A549 treated with dexamethasone at 1 μM for 4 hours (cell line): ENCODE measurements around the gene MRPL55. TPM values are rescaled to one million over a fixed set of nuclear protein-coding genes. Genes with fewer than 3 reads are reported as not detected.

ENCODE experiments used
- total RNA-seq: library from RNA; stranded (reverse); fragments of 200-300 nt; extraction: Qiagen RNA extraction; gene quantifications from 5 replicates; pipeline ENCODE4 v1.2.3, GENCODE V29; 2022

Gene MRPL55
- 66.7 to 74.9 TPM (median 69.3 TPM) in 5 replicates for total RNA-seq

DNA sequence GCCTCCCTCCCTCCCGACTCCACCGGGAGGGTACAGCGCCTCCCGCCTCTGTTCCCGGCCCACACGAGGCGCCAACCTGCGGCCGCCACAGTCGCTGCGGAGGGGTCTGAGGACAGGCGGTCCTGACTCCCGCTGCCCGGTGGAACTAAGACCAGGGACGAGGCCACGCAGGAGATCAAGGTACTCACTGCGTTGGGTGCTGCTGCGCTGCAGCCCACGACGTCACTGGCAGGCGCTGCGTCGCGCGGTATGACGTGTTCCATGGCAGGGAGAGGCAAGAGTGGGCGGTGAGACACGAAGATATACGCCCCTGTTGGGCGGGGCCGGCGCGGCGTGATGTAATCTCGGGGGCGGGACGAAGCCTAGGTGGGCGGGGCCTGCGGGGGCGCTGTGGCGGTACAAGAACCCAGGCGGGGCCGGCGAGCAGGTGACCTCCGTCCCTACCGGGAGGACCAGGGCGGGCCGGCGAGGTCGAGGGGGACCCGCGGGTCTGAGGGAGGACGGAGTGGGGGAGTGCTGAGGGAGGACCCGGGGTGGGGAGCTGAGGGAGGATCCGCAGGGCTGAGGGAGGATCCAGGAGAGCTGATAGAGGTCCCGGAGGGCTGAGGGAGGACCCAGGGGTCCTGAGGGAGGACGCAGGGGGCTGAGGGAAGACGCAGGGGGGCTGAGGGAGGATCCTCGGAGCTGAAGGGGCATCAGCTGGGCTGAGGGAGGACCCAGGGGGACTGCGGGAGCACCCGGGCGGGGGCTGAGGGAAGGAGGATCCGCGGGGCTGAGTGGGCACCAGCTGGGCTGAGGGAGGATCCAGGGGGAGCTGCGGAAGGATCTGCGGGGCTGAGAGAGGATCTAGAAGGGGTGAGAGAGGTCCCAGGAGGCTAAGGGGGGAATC, at the start of gene MRPL55:
TSS of gene MRPL55 (minus strand) at position 227 of the 889 bp plus-strand sequence. CDS start 1,039 bp downstream, outside the sequence.

DNA sequence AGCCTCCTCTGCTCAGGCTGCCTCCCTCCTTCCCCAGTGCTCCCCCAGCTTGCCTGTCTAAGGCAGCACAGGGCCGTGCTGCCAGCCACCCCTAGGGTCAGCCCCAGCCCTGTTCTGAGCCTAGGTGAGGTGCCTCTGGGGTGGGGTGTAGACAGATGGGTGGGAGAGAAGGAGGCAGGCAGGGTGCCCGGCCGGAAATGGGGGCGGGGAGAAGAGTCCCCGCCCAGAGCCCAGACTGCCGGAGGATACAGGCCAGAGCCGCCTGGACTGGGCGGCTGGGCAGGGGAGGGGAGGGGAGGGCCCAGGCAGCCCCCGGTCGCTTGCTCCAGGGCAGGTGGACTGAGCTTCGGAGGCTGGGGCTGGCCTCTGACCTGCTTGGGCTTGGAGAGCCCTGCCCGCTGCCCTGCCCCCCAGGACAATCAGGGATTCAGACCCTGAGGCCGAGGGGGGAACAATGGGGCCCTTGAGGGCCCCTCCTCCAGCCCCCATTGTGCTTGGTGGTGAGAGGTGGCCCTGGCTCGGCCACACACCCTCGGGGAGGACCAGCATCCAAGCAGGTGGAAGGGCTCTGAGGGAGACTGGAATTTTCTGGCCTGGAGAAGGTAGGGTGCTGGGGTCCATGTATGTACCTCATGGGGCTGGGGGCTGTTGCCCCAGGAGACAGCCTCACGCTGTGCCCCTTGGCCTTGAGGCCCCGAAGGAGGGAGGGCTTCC, 40.5 kb upstream of the MRPL55 start, which contains the start of gene GJC2:
TSS of gene GJC2 (plus strand) at position 525 of the 714 bp plus-strand sequence. CDS start 7,829 bp downstream, outside the sequence.

DNA sequence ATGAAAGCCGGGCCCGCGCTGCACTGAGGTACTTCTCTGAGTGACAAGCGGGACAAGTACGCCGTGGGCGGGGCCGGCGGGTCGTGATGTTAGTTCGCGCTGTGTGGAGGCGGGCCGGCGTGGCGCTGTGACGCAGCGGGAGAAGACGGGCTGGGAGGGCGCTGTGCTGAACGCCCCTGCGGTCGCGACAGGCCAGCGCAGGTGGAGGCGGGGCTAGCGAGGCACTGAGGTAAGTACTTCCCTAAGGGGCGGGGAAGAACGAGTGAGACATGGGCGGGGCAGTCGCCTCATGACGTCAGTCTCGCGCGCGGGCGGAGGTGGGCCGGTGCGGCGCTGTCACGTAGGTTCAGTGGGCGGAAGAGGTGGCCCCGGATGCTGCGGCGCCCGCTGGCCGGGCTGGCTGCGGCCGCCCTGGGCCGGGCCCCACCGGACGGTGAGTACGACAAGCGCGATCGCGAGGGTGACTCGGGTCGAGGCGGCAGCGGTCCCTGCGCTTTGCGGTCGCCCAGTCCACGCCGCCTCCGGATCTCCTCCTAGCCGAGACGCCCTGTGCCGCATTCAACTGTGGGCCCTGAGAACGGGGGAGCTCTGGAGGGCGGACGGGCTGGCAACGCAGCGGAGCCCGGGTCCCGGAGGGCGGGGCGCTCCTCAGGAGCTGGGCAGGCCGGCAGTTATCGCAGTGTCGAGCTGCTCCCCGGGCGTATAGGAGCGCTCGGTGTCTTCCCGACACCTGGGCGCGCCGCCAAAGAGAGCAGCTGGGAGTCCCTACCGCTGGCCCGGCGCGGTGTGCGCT, 31.0 kb upstream of the MRPL55 start, which contains the start of gene GUK1:
TSS of gene GUK1 (plus strand) at position 349 of the 793 bp plus-strand sequence. CDS start at position 373, 24 bp downstream.

DNA sequence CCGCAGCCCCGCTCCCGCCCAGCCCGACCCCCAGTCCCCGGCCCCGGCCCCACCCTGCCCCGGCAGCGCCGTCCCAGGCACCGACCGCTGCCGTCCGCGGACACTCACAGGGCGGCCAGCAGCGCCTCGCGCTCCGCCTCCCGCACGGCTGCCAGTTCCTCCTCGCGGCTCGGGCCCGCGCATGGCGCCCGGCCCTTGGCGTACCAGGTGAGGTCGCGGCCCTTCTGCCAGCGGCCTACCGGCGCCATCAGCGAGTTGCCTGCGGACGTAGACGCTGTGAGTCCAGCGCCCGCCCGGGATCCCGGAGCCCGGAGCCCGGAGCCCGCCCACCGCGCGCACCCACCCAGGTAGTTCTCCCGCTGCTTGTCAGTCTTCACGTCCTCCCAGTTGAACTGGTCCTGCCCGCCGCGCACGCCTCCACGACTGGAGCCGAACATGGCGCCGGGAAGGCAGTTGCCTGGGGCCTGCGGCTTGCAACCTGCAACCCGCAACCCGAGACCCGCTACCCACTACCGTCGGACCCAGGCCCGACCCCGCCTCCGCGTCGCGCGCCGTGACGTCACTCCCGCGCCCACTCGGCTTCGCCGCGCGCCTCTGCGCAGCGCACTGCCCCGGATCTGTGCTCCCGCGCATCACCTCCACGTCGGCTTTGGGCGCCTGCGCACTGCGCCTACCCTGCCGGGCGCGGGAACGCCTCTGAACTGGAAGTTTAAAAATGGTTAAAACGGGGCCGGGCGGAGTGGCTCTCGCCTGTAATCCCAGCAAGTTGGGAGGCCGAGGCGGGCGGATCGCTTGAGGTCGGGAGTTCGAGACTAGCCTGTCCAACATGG, 6.1 kb downstream of the MRPL55 start, which contains the start of gene C1orf35:
TSS of gene C1orf35 (minus strand) at position 535 of the 830 bp plus-strand sequence. CDS start at position 437, 98 bp downstream.

DNA sequence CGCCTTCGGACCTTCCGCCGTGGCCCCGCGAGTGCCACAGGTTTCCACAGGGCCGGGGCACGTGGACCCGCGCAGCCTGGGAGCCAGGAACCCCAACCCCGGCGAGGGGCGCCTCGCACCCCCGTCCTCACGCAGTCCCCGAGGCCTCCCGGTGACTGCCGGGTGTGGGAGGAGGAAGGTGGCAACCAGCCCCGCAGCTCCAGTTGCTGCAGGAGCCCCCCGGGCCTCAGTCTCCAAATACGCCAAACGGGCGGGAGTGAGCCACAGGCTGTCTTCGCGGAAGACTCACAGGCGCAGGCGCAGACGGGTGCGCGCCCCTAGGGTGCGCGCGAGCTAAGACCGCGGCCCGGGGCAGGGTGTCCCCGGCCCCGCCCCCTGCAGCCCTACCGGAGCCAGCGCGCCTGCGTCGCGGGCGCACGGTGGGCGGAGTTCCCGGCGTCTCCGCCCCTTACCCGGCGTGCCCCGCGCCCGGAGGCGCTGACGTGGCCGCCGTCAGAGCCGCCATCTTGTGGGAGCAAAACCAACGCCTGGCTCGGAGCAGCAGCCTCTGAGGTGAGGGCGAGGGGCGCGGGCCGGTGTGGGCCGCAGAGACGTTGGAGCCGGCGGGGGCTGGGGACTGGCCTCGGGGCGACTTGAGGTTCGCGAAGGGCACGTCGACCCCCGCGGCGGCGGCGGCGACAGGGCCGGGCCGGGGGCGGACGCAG, 26.7 kb downstream of the MRPL55 start, which contains the start of gene ARF1:
TSS of gene ARF1 (plus strand) at position 495 of the 704 bp plus-strand sequence. CDS start 14,407 bp downstream, outside the sequence.

Other genes starting within 250 kb of the MRPL55 start
- gene WNT9A, start 161.4 kb downstream of the MRPL55 start, total RNA-seq = 5.0 to 6.7 TPM (median 5.7 TPM) in 5 replicates
- 0.02 to 0.07 TPM (median 0.04 TPM) in 4 of 5 replicates, not detected in the other for gene WNT3A, start 102.3 kb downstream of the MRPL55 start, total RNA-seq
- gene ARF1, start 26.6 kb downstream of the MRPL55 start, total RNA-seq = 347 to 462 TPM (median 449 TPM) in 5 replicates
- gene C1orf35, start 6.0 kb downstream of the MRPL55 start, total RNA-seq = 29.6 to 36.8 TPM (median 33.9 TPM) in 5 replicates
- gene GUK1, start 31.0 kb upstream of the MRPL55 start, total RNA-seq = 108 to 153 TPM (median 145 TPM) in 5 replicates
- 0.14 to 0.47 TPM (median 0.27 TPM) in 5 replicates for gene GJC2, start 40.6 kb upstream of the MRPL55 start, total RNA-seq
- gene IBA57, start 56.5 kb upstream of the MRPL55 start, total RNA-seq = 2.8 to 5.7 TPM (median 5.1 TPM) in 5 replicates
- gene OBSCN, start 98.7 kb upstream of the MRPL55 start, total RNA-seq = 2.2 to 6.7 TPM (median 4.3 TPM) in 5 replicates